Heart left ventricle (tissue), 13 donors: ENCODE results near the gene GABRB1.

ENCODE experiments used
- POLR2A ChIP-seq, 2 donors: fragments of 450-650 bp; IDR thresholded peaks; one replicate each; pipeline ENCODE4 v1.6.1; 2017; ENCODE audit warnings: antibody characterized with exemption in 2 of 2, mild to moderate bottlenecking in 2 of 2, moderate library complexity in 2 of 2
- TF ChIP-seq, protein P1 (sequence below), 12 donors: fragments of 200-600 bp; sonication (generic) in 4 of 12; IDR thresholded peaks; one replicate each; pipeline versions ENCODE4 v1.5.0 to v1.8.0; 2018 to 2022; ENCODE audit warnings: antibody characterized with exemption in 12 of 12, mild to moderate bottlenecking in 5 of 12
- donor health status: ischemic (EF 13 %, LVEDD 7.1; RV severe dilation, severe dysfunction).
- donor health status: DM: no; HTN: yes; CAD: no.
- donor health status: DM: no; HTN: no; CAD: no.
- donor health status: ischemic (EF 25% LVEDD 6.9; RV normal size, moderate dysfunction).
- donor health status: ischemic (EF 25% LVEDD 5.7; RV mildly dilated, moderate dysfunction).
- donor health status: ischemic (EF 35%, LVEDD 5.7; RV mildly dilated, moderate dysfunction).
- donor health status: nonischemic (EF 11% LVEDD 7.7; RV severe dilation, severe dysfunction).
- donor health status: DM: yes; HTN: yes; CAD: no.
- donor health status: PGD.
- donor health status: ischemic (EF 29% LVEDD 5.4; RV normal size, mild dysfunction).
- donor health status: nonischemic (EF 23%, LVEDD 6.1; RV moderate dilation, normal function).

DNA sequence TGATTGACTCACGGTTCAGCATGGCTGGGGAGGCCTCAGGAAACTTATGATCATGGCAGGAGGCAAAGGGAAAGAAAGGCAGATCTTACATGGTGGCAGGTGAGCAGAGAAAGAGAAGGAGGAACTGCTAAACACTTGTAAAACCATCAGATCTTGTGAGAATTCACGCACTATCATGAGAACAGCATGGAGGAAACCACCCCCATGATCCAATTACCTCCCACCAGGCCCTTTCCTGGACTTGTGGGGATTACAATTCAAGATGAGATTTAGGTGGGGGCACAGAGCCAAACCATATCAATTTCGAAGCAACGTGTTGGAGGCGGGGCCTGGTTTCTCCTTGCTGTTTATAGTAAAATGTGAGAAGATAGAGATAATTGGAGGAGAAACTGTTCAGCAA, 167.4 kb downstream of the GABRB1 start:
- TF ChIP-seq, protein P1, sequence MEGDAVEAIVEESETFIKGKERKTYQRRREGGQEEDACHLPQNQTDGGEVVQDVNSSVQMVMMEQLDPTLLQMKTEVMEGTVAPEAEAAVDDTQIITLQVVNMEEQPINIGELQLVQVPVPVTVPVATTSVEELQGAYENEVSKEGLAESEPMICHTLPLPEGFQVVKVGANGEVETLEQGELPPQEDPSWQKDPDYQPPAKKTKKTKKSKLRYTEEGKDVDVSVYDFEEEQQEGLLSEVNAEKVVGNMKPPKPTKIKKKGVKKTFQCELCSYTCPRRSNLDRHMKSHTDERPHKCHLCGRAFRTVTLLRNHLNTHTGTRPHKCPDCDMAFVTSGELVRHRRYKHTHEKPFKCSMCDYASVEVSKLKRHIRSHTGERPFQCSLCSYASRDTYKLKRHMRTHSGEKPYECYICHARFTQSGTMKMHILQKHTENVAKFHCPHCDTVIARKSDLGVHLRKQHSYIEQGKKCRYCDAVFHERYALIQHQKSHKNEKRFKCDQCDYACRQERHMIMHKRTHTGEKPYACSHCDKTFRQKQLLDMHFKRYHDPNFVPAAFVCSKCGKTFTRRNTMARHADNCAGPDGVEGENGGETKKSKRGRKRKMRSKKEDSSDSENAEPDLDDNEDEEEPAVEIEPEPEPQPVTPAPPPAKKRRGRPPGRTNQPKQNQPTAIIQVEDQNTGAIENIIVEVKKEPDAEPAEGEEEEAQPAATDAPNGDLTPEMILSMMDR (IDR thresholded peaks at IDR 0.05) = no peak
- TF ChIP-seq POLR2A (IDR thresholded peaks at IDR 0.05) = no peak
